Skeletal muscle tissue (tissue), 4 donors: ENCODE data around the gene CLDND2. TPM values are rescaled to one million over a fixed set of nuclear protein-coding genes. Genes with fewer than 3 reads are reported as not detected.
A peak's percentile ranks its signal among the peaks of the same experiment; 100 is the strongest.

Experiments
- H3K27ac ChIP-seq: one replicate; pipeline ENCODE4 v1.7.0; 2013; ENCODE audit warnings: mild to moderate bottlenecking, low read depth, low read length, inconsistent platforms
- H3K27me3 ChIP-seq, 3 donors: one replicate each; pipeline ENCODE4 v1.7.0; 2013; ENCODE audit warnings: low read length in 3 of 3; ENCODE audit not compliant: control insufficient read depth in 3 of 3, insufficient read depth in 3 of 3
- H3K36me3 ChIP-seq, 3 donors: one replicate each; pipeline ENCODE4 v1.7.0; 2013; ENCODE audit warnings: low read length in 3 of 3; ENCODE audit not compliant: control insufficient read depth in 3 of 3, insufficient read depth in 3 of 3
- H3K4me1 ChIP-seq, 3 donors: one replicate each; pipeline ENCODE4 v1.7.0; 2013; ENCODE audit warnings: low read length in 3 of 3, mild to moderate bottlenecking in 3 of 3; ENCODE audit not compliant: control insufficient read depth in 3 of 3, insufficient read depth in 3 of 3
- H3K4me3 ChIP-seq, 3 donors: one replicate each; pipeline ENCODE4 v1.7.0; 2013; ENCODE audit warnings: low read length in 3 of 3
- H3K9ac ChIP-seq, 3 donors: one replicate each; pipeline ENCODE4 v1.7.0; 2013; ENCODE audit warnings: low read length in 3 of 3, mild to moderate bottlenecking in 3 of 3, moderate library complexity in 2 of 3, low read depth in 1 of 3
- H3K9me3 ChIP-seq, 3 donors: one replicate each; pipeline ENCODE4 v1.7.0; 2013; ENCODE audit warnings: low read length in 3 of 3; ENCODE audit not compliant: control insufficient read depth in 3 of 3
- total RNA-seq: library from RNA; depleted of rRNA; stranded (reverse); fragments of >200 nt; gene quantifications from one replicate; pipeline ENCODE4 v1.2.3, GENCODE V29; 2014
- donor health status: Osteomylitis.

Gene CLDND2
- total RNA-seq, 1 donor from 2014 or later = not detected

DNA sequence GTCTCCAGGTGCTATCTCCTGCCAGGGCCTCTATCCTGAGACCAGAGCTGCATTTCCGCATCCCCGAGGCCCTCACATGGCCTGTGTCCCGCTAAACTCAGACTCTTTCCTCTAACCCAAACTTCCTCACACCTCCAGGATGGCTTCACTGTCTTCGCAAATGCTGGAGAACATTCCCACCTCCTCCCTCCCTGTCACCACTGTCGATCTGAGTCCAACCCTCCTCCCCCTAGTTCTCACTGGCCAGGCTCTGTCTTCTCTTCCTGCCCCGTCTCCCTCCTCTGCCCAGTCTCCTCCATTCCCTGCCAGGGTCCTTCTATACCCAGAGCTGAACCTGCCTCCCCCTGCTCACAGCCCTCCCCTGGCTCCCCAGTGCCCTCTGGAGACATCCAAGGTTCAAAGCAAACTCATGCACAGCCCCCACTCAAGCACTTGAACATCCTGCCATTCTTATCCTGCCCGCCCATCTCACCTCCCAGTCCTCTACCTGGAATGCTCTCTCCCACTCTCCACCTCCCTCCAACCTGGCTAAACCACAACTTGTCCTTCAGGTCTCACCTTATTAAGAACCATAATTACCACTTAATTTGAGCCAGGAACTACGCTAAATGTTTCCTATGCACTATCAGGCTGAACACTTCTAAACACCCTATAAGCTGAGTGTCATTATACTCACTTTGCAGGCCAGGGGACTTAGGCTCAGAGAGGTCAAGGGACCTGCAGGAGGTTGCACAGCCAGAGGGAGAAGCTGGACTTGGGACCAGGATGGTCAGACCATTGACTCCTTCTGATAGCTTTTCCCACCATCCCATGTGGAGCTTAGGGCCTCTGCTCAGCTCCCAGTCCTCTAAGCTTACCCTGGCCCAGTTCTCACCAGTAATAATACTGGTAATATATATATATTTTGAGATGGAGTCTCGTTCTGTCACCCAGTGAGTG is 25.9 kb downstream of the CLDND2 start:
- Histone ChIP-seq H3K4me3 (no peak overlapping the region), H3K4me1 (peaks cover 7 to 16% (median 8%) of the 10 kb centered on the region in 3 donors), H3K9ac (no peak overlapping the region), H3K27ac (no peak overlapping the region), H3K27me3 (peaks cover 0 to 9% (median 5%) of the 10 kb centered on the region in 3 donors), H3K9me3 (no peaks in the 10 kb centered on the region), H3K36me3 (peaks cover 27 to 28% (median 28%) of the 10 kb centered on the region in 3 donors)

DNA sequence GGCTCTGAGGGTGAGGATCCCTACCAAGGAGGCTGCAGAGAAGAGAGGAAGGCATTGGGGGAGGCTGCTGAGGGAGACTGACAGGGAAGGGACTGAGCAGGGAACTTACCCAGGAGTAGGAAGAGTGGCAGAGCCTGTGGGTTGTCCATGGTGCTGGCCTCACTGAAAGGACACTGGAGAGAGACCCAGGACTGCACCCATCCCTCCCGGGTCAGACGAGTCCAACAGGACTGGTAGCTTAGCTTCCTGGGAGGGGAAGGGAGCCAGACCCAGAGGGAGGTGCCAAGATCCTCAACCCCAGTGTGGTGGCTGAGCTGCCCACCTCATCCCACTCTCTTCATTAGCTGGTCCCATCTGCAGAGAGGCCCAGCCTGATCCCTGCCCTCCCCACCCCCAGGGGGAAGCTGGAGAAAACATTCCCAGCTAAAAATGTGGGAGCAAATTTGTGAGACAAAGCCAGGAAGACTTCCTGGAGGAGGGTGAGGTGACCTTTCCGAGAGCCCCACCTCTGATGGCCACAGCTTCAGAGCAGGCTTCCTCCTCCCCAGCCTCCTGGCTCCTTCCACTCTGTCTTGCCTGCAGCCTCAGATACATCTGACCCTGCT is 26.7 kb downstream of the CLDND2 start, which contains the start of gene VSIG10L:
Gene VSIG10L (minus strand): TSS at position 164 of the 605 bp plus-strand sequence. CDS start 15 bp downstream, at position 149.
- Histone ChIP-seq H3K9ac (no peak within 1 kb of the TSS), H3K9me3 (no peaks in the 10 kb centered on the region), H3K27ac (no peak within 1 kb of the TSS), H3K4me3 (no peak within 1 kb of the TSS), H3K4me1 (peaks cover 7 to 16% (median 8%) of the 10 kb centered on the region in 3 donors), H3K36me3 (peaks cover 20 to 24% (median 20%) of the 10 kb centered on the region in 3 donors), H3K27me3 (peaks cover 0 to 9% (median 5%) of the 10 kb centered on the region in 3 donors)

DNA sequence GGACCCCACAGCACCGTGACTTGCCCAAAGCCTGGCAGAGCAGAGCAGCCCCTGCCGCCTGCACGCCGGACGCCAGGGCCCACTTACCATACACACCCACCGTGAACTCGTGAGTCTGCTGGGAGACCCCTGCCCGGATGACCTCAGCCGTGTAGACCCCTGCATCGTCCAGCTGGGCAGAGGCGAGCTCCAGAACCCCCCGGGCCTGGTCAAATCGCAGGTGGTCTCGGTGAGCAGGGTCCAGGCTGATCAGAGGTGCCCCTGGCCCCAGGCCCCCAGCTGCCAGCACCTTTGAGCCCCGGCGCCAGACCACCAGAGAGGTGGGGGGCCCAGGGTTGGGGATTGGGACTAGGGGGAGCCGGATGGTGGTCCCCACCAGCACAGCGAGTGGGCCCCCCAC is 27.7 kb downstream of the CLDND2 start:
- no peak overlapping the region for H3K27ac ChIP-seq
- H3K4me1 ChIP-seq = peaks cover 7 to 16% (median 8%) of the 10 kb centered on the region in 3 donors
- H3K27me3 ChIP-seq = peaks cover 0 to 9% (median 5%) of the 10 kb centered on the region in 3 donors
- H3K9ac ChIP-seq = no peak overlapping the region
- H3K9me3 ChIP-seq = no peaks in the 10 kb centered on the region
- H3K4me3 ChIP-seq = no peak overlapping the region
- peaks cover 10 to 14% (median 11%) of the 10 kb centered on the region in 3 donors for H3K36me3 ChIP-seq

DNA sequence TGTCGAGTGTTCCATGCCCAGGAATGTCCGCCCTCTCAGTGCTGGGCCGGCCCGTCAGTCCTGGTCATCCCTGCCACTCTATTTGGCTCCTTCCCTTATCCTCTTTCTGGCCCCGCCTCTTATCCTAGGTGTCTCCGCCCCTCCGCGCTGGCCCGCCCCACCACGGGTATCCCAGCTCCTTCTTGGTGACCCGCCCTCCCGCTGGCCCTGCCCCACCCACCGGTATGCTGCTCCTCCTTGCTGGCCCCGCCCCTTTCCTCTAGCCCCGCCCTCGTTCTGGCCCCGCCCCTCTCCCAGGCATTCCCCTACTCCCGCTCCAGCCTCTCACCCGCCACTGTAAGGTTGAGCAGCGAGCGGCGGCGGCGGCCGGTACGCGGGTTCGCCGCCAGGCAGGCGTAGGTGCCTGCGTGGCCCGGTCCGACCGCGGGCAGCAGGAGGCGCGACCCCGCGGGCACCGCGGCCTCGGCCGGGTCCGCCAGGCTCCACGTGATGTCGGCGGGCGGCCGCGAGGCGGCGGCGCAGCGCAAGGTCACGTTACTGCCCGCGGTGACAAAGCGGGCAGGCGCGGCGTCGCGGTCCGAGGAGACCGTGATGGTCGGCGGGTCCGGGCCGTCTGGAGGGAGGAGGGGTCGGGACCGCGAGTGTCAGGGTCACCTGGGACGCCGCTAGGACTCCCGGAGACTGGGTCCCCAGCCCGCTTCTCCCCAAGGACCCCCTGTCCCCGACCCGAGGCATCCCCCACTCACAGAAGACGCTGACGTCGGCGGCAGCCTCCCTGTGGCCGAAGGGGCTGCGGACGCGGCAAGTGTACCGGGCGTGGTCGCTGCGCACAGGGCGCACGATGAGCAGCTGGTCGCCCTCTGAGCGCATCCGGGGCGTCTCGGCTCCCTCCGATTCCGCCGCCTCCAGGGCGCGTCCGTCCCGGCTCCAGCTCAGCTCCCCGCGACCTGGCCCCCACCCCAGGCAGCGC is 28.8 kb downstream of the CLDND2 start:
- Histone ChIP-seq H3K27ac (no peak overlapping the region), H3K9ac (peak overlapping the region in 2 of 3 donors; percentile 4 to 54), H3K9me3 (no peaks in the 10 kb centered on the region), H3K27me3 (peaks cover 0 to 9% (median 5%) of the 10 kb centered on the region in 3 donors), H3K4me3 (peak overlapping the region; percentile 51 to 68 (median 62)), H3K36me3 (peaks cover 1 to 6% (median 4%) of the 10 kb centered on the region in 3 donors), H3K4me1 (peaks cover 7 to 16% (median 8%) of the 10 kb centered on the region in 3 donors)

DNA sequence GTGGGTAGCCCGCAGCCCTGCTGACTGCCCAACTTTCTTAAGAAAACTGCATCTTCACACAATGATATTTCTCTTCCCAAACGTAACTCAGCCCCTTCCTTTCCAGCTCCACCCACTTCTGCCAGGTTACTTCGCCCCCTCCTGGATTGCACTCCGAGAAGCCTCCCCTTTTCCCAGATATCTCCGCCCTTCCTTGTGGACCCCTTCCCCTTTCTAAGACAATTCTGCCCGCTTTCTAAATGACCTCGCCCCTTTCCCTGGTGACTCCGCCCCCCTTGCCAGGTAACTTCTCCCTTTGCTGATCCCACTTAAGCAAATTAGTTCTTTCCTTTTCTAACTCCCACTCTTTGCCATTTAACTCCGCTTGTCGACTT is 29.5 kb downstream of the CLDND2 start:
- Histone ChIP-seq H3K27ac (no peak overlapping the region), H3K9me3 (no peaks in the 10 kb centered on the region), H3K4me1 (peaks cover 7 to 16% (median 8%) of the 10 kb centered on the region in 3 donors), H3K9ac (no peak overlapping the region), H3K4me3 (peak overlapping the region; percentile 50 to 68 (median 62)), H3K27me3 (peaks cover 0 to 9% (median 5%) of the 10 kb centered on the region in 3 donors), H3K36me3 (peaks cover 0 to 2% (median 0%) of the 10 kb centered on the region in 3 donors)

DNA sequence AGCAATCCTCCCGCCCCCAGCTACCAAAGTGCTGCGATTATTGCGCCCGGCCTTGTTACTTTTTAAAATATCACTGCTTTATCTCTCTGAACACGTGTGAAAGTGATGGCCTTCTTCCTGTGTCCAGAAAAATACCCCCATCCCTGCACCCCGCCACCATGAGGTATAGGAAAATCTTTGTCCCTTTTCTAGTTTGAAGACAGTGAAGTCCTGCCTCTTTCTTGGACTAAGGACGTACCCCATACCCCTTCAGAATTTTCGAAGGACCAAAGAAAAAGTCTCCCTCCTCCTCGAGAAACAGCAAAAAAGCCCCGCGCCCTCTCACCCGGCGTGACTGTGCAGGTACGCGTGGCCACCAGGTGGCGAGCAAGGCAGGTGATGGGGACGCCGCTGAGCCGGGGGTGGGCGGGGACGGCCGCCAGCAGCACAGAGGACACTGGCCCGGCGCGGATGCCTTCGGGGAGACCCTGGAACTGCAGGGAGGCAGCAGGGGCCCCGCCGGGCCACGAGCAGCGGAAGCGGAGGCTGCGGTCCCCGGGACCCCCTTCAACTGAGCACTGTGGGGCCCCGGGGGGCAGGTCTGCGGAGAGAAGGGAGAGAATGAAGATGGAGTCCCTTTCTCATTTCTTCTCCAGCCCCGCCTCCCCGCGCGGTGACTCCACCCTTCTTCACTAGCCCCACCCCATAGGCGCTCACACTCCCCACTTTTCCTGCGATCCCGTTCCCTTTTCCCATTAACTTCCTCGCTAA is 30.1 kb downstream of the CLDND2 start:
- Histone ChIP-seq H3K4me3 (peak overlapping the region; percentile 50 to 68 (median 62)), H3K36me3 (no peaks in the 10 kb centered on the region), H3K4me1 (peaks cover 7 to 16% (median 8%) of the 10 kb centered on the region in 3 donors), H3K27ac (no peak overlapping the region), H3K9ac (peak overlapping the region in 1 of 3 donors; percentile 25), H3K27me3 (peaks cover 0 to 9% (median 5%) of the 10 kb centered on the region in 3 donors), H3K9me3 (no peaks in the 10 kb centered on the region)

DNA sequence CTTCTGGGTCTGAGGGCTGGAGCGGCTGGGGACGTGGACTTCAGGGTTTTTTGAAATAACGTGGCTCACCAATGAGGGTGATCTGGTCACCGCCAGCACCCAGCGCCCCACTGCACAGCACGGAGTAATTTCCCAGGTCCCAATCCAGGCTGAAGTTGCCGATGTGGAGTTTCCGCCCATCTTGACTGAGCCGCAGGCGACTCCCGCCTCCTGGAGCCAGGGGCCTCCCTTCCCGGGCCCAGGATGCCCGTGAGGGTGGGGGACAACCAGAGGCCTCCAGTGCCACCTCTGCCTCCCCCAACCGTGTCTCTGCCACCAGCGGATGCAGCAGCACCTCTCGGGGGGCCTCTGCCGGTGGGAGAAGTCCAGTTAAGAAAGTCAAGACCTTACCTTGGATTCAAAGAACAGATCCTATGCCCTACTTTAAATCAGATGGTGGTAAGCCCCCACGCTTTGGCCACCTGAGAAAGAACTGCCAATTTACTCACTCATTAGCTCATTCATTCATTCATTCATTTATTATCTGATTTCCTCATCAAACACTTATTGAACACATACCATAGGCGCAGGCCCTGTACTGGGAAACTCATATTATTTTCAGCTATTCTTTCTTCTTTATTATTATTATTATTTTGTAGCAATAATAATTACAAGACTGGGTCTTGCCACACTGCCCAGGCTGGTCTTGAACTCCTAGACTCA is 30.8 kb downstream of the CLDND2 start:
- Histone ChIP-seq H3K36me3 (no peaks in the 10 kb centered on the region), H3K4me3 (no peak overlapping the region), H3K4me1 (peaks cover 7 to 16% (median 8%) of the 10 kb centered on the region in 3 donors), H3K9ac (no peak overlapping the region), H3K27me3 (peaks cover 0 to 9% (median 5%) of the 10 kb centered on the region in 3 donors), H3K27ac (no peak overlapping the region), H3K9me3 (no peaks in the 10 kb centered on the region)

DNA sequence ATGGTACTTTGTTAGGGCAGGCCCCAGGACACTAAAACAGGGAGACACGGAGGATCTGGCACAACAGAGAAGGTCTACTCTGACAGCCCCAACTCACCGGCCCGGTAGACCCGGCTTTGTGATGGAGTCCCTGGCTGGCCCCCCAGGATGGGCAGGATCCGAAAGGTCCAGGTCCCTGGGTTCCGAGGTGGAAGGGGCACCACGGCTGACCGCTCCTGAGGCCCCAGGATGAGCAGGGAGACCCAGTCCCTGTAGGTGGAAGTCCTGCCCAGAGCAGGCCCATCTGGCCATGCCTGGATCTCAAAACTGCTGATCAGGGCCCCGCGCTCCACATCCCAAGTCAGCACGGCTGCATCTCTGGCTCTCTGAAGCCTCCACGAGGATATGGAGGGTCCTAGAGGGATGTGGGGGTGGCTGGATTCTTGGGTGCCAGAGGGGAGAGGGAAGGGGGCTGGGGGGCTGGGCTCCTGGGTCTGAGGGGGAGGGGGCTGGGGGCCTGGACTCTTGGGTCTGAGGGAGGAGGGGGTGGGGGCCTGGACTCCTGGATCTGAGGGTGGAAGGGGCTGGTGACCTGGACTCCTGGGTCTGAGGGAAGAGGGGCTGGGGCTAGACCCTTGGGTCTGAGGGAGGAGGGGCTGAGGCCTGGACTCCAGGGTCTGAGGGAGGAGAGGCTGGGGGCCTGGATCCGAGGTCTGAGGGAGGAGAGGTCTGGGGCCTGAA is 31.5 kb downstream of the CLDND2 start:
- Histone ChIP-seq H3K4me3 (no peak overlapping the region), H3K9me3 (no peaks in the 10 kb centered on the region), H3K36me3 (no peaks in the 10 kb centered on the region), H3K27me3 (peaks cover 0 to 9% (median 5%) of the 10 kb centered on the region in 3 donors), H3K27ac (no peak overlapping the region), H3K4me1 (peaks cover 7 to 16% (median 8%) of the 10 kb centered on the region in 3 donors), H3K9ac (no peak overlapping the region)
